ENCODE data around the gene COG5. TPM values are rescaled to one million over a fixed set of nuclear protein-coding genes. Genes with fewer than 3 reads are reported as not detected.

The COG5 gene
- total and polyA plus RNA-seq, 2 of the 8 experiments (the other 6 are each of a cell fraction or from before 2014, with no cell fraction given) = 10.5 to 28.1 TPM

GRCh38 chr7:107467972-107468371, 95.7 kb downstream of the COG5 start (continued):
- TF ChIP-seq CHD7 (IDR thresholded peaks at IDR 0.05; ENCODE audit: insufficient replicate concordance, low read length) = no peak
- TF ChIP-seq GTF2F1 (IDR thresholded peaks at IDR 0.05; ENCODE audit: borderline replicate concordance, low read depth, low read length) = no peak
- no peak for TF ChIP-seq CBX5 (IDR thresholded peaks at IDR 0.05; ENCODE audit: low read depth, low read length)
- TF ChIP-seq SRF (IDR thresholded peaks at IDR 0.05; ENCODE audit: low read depth, low read length) = no peak
- no peak for TF ChIP-seq KDM5A (IDR thresholded peaks at IDR 0.05; ENCODE audit: low read length)
- TF ChIP-seq CTCF (IDR thresholded peaks at IDR 0.05; ENCODE audit: control extremely low read depth in 1 of 3, insufficient read depth in 1 of 3, low read depth in 1 of 3, low read length in 3 of 3) = no peak
- no peak for TF ChIP-seq BACH1 (IDR thresholded peaks at IDR 0.05; ENCODE audit: low read length)
- no peak for TF ChIP-seq TAF1 (IDR thresholded peaks at IDR 0.05; ENCODE audit: low read depth, low read length)
- no peak for TF ChIP-seq EP300 (IDR thresholded peaks at IDR 0.05; ENCODE audit: borderline replicate concordance in 1 of 2, low read depth in 2 of 2, low read length in 2 of 2)
